ENCODE results near the gene TOX2. TPM values are rescaled to one million over a fixed set of nuclear protein-coding genes. Genes with fewer than 3 reads are reported as not detected.

Gene TOX2
- total RNA-seq, 1 donor, result 1.1 TPM

DNA sequence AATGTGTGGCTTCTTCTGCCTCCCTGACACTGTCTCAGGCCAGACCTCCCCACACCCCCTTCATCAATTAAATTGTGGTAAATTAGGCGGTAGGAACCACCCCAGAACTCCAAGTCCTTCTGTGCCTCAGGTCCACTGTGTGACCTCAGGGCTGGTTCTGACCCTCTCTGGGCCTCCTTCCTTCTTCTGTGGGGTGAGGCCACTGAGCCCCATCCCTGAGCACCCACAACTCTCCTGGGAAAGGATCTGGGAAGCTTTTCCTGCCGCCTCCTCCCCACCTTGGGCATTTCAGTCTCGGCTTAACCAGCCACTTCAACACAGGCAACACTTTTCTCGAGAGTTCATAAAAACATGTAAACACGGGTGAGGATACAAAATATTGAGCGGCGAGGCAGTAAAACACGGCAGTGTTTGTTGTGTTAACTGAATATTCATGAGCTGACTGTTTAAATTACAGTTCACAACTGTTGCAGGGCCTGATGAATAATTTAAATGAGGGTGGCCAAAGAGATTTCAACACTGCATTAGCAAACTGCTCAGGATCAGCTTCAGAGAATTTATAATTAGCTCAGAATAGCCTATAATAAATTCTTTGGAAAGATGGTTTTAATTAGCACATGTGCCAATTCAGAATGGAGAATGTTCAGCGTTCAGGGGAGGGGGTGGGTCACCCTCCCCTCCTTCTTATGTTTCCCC is 112.1 kb downstream of the TOX2 start:
- Histone ChIP-seq H3K4me3 (ENCODE audit: insufficient read depth, low read length) (no peak overlapping the region), H3K27ac (ENCODE audit: low read depth, low read length) (no peak overlapping the region), H3K79me2 (ENCODE audit: insufficient read depth, low read length) (no peaks in the 10 kb centered on the region), H3K27me3 (ENCODE audit: insufficient read depth, low read length) (peaks cover 5% of the 10 kb centered on the region), H4K20me1 (ENCODE audit: insufficient read depth, low read length) (no peaks in the 10 kb centered on the region), H2AFZ (ENCODE audit: low read length) (no peak overlapping the region), H3K36me3 (ENCODE audit: insufficient read depth, low read length) (no peaks in the 10 kb centered on the region), H3K9me3 (ENCODE audit: low read depth, low read length) (no peaks in the 10 kb centered on the region), H3K4me2 (ENCODE audit: insufficient read depth, low read length) (no peak overlapping the region), H3K4me1 (ENCODE audit: insufficient read depth, low read length) (peaks cover 4% of the 10 kb centered on the region)
- TF ChIP-seq, protein P1, sequence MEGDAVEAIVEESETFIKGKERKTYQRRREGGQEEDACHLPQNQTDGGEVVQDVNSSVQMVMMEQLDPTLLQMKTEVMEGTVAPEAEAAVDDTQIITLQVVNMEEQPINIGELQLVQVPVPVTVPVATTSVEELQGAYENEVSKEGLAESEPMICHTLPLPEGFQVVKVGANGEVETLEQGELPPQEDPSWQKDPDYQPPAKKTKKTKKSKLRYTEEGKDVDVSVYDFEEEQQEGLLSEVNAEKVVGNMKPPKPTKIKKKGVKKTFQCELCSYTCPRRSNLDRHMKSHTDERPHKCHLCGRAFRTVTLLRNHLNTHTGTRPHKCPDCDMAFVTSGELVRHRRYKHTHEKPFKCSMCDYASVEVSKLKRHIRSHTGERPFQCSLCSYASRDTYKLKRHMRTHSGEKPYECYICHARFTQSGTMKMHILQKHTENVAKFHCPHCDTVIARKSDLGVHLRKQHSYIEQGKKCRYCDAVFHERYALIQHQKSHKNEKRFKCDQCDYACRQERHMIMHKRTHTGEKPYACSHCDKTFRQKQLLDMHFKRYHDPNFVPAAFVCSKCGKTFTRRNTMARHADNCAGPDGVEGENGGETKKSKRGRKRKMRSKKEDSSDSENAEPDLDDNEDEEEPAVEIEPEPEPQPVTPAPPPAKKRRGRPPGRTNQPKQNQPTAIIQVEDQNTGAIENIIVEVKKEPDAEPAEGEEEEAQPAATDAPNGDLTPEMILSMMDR (IDR thresholded peaks at IDR 0.05; ENCODE audit: extremely low read depth, low read depth, low read length), result no peak
- DNase-seq (ENCODE audit: insufficient read length, low spot score, missing footprints), result no peak

DNA sequence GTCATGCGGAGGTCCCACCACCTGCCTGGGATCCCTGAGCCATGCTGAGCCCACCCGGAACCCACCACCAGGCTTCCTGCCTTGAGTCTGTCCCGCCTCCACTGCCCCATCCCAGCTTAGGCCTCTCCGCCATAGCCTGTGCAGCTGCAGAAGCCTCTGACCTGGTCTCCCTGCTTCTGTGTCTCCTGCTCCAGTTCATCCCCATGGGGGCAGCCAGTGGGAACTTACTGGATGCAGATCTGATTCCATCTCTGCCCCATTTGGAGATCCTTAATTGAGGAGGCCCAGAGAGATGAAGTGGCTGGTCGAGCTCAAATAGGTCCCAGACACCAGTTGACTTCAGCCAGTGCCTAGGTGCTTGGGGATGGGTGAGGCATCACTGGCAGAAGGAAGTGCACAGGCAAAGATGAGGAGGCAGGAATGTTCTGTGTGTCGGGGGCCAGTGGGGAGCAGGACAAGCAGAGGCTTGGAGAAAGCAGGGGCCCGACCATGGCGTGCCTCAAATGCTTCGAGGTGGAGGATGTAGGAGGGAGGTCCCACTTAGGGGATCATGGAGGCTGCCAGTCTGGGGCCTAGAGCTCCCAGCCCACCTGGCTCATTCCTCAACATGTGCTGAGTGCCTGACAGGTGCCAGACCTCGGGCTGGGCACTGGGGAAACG is 112.8 kb downstream of the TOX2 start:
- no peak overlapping the region for H3K4me2 ChIP-seq (ENCODE audit: insufficient read depth, low read length)
- H3K79me2 ChIP-seq (ENCODE audit: insufficient read depth, low read length), result no peaks in the 10 kb centered on the region
- TF ChIP-seq, protein P1 (IDR thresholded peaks at IDR 0.05; ENCODE audit: extremely low read depth, low read depth, low read length), result no peak
- no peak overlapping the region for H3K4me3 ChIP-seq (ENCODE audit: insufficient read depth, low read length)
- H3K27me3 ChIP-seq (ENCODE audit: insufficient read depth, low read length), result peaks cover 5% of the 10 kb centered on the region
- no peaks in the 10 kb centered on the region for H3K9me3 ChIP-seq (ENCODE audit: low read depth, low read length)
- DNase-seq (ENCODE audit: insufficient read length, low spot score, missing footprints), result no peak
- no peaks in the 10 kb centered on the region for H4K20me1 ChIP-seq (ENCODE audit: insufficient read depth, low read length)
- H3K4me1 ChIP-seq (ENCODE audit: insufficient read depth, low read length), result peaks cover 4% of the 10 kb centered on the region
- no peak overlapping the region for H2AFZ ChIP-seq (ENCODE audit: low read length)
- H3K27ac ChIP-seq (ENCODE audit: low read depth, low read length), result no peak overlapping the region
- H3K36me3 ChIP-seq (ENCODE audit: insufficient read depth, low read length), result no peaks in the 10 kb centered on the region

DNA sequence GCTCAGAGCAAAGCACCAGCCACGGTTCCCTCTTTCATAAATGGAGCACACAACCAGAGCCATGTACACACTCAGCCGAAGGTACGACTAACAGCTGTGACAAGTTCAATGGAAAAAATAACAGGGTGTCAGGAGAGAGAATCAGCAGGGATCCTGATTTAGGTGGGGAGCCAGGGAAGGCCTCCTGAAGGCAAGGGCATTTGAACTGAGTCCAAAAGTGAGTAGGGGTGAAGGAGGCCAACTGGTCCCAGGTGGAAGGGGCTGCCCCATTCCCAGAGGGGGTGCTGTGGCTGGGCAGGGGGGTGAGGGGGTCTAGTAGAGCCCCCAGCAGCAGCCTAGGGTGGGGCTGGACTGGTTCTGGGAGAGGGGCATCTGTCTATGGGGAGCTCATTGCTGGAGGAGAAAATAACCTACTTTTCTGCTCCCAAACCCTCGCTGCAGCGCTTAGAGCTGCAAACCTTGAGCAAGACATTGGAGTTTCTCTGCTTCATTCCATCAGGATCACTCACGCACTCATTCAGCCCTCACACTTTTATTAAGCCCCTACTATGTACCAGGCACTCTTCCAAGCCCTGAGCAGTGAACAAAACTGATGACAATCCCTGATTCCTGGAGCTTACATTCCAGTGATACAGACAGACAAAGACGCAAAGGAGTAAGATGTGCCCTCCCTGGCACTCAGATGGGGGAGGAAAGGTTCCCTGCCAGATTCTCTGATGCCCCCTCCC is 113.5 kb downstream of the TOX2 start:
- TF ChIP-seq, protein P1 (IDR thresholded peaks at IDR 0.05; ENCODE audit: extremely low read depth, low read depth, low read length), result no peak
- no peak for DNase-seq (ENCODE audit: insufficient read length, low spot score, missing footprints)
- H2AFZ ChIP-seq (ENCODE audit: low read length), result no peak overlapping the region
- no peaks in the 10 kb centered on the region for H3K79me2 ChIP-seq (ENCODE audit: insufficient read depth, low read length)
- peaks cover 4% of the 10 kb centered on the region for H3K4me1 ChIP-seq (ENCODE audit: insufficient read depth, low read length)
- no peak overlapping the region for H3K27ac ChIP-seq (ENCODE audit: low read depth, low read length)
- peaks cover 10% of the 10 kb centered on the region for H3K27me3 ChIP-seq (ENCODE audit: insufficient read depth, low read length)
- no peaks in the 10 kb centered on the region for H3K9me3 ChIP-seq (ENCODE audit: low read depth, low read length)
- no peaks in the 10 kb centered on the region for H3K36me3 ChIP-seq (ENCODE audit: insufficient read depth, low read length)
- H3K4me3 ChIP-seq (ENCODE audit: insufficient read depth, low read length), result no peak overlapping the region
- H4K20me1 ChIP-seq (ENCODE audit: insufficient read depth, low read length), result no peaks in the 10 kb centered on the region
- H3K4me2 ChIP-seq (ENCODE audit: insufficient read depth, low read length), result no peak overlapping the region
